Activated T-helper 17 cell treated with anti-CD3 and anti-CD28 coated beads, Interleukin-2, amount 50 U/mL, for 72 hours (primary cell): ENCODE results near the gene KRTAP3-2. TPM values are rescaled to one million over a fixed set of nuclear protein-coding genes. Genes with fewer than 3 reads are reported as not detected.
A peak's percentile ranks its signal among the peaks of the same experiment; 100 is the strongest.
"Not testable (repeated sequence)": the region's sequence is repeated elsewhere in the genome, so short reads cannot be mapped to it uniquely, and the experiment has no call there.

ENCODE experiments used
- ATAC-seq: fragments of 150-1000 bp; cut with Tn5 transposase; replicated peaks from 2 replicates; pipeline ENCODE4 v1.10.0; 2021; ENCODE audit warnings: mild to moderate bottlenecking, moderate library complexity
- H3K27ac Mint-ChIP-seq: one replicate; pipeline ENCODE4 v1.8.0; 2022; ENCODE audit warnings: mixed read lengths
- H3K27me3 Mint-ChIP-seq: one replicate; pipeline ENCODE4 v1.8.0; 2022; ENCODE audit warnings: mixed read lengths
- H3K36me3 Mint-ChIP-seq: one replicate; pipeline ENCODE4 v1.8.0; 2022; ENCODE audit warnings: low read depth, mild to moderate bottlenecking, mixed read lengths
- H3K4me1 Mint-ChIP-seq: one replicate; pipeline ENCODE4 v1.8.0; 2022; ENCODE audit warnings: mixed read lengths
- H3K4me3 Mint-ChIP-seq: one replicate; pipeline ENCODE4 v1.8.0; 2022; ENCODE audit warnings: mild to moderate bottlenecking, mixed read lengths
- H3K9me3 Mint-ChIP-seq: one replicate; pipeline ENCODE4 v1.8.0; 2022; ENCODE audit warnings: mixed read lengths
- total RNA-seq, 2 donors: library from RNA; stranded (reverse); gene quantifications; one replicate each; pipeline ENCODE4 v1.2.3, GENCODE V29; 2022

KRTAP3-2 gene
- not detected for total RNA-seq

- not testable (repeated sequence) for ATAC-seq, H3K4me3 Mint-ChIP-seq, H3K4me1 Mint-ChIP-seq, H3K27ac Mint-ChIP-seq, H3K9me3 Mint-ChIP-seq, H3K36me3 Mint-ChIP-seq
- H3K27me3 Mint-ChIP-seq = peaks cover 44% of the 10 kb centered on the region
These were observed at the start of gene KRTAP3-2 for GRCh38 chr17:40999563-40999962. KRTAP3-2 (minus strand) TSS chr17:40999906; CDS start chr17:40999853, 53 bp downstream.

DNA sequence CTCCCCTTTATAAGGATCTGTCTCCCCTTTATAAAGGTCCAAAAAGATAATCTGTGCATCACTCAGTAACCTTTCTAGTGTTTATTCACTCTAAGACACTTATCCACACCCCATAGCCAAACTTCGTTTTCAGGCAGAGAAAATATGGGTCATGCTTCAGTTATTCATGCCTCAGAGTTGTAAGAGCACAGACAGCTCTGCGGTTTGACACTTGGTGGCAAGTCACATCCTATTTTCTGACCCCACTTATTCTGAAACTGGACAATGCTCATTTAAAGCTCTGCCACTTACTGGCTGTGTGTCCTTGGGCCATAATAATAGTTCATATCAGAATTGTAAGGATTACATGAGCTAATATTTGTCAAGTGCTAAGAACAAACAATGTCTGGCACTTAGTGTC lies 49.4 kb upstream of the KRTAP3-2 start:
- H3K9me3 Mint-ChIP-seq = no peaks in the 10 kb centered on the region
- H3K27me3 Mint-ChIP-seq = peaks cover 25% of the 10 kb centered on the region
- H3K4me1 Mint-ChIP-seq = no peaks in the 10 kb centered on the region
- H3K27ac Mint-ChIP-seq = no peak overlapping the region
- H3K36me3 Mint-ChIP-seq = no peaks in the 10 kb centered on the region
- no peak overlapping the region for H3K4me3 Mint-ChIP-seq
- ATAC-seq = no peak

GRCh38 chr17:41048441-41048840 lies 48.7 kb upstream of the KRTAP3-2 start:
- H3K9me3 Mint-ChIP-seq = peaks cover 2% of the 10 kb centered on the region
- no peaks in the 10 kb centered on the region for H3K36me3 Mint-ChIP-seq

GRCh38 chr17:41046735-41047465 lies 47.2 kb upstream of the KRTAP3-2 start, which contains the start of gene KRTAP2-1:
KRTAP2-1 (minus strand) TSS chr17:41047316; CDS start chr17:41047267, 49 bp downstream.
- H3K36me3 Mint-ChIP-seq, H3K27ac Mint-ChIP-seq, ATAC-seq, H3K4me3 Mint-ChIP-seq, H3K4me1 Mint-ChIP-seq, H3K9me3 Mint-ChIP-seq: not testable (repeated sequence)
- peaks cover 25% of the 10 kb centered on the region for H3K27me3 Mint-ChIP-seq

More at GRCh38 chr17:41048441-41048840, 48.7 kb upstream of the KRTAP3-2 start:
- ATAC-seq = no peak
- Mint-ChIP-seq H3K4me3 (no peak overlapping the region), H3K27ac (no peak overlapping the region), H3K4me1 (no peaks in the 10 kb centered on the region), H3K27me3 (peaks cover 25% of the 10 kb centered on the region)

DNA sequence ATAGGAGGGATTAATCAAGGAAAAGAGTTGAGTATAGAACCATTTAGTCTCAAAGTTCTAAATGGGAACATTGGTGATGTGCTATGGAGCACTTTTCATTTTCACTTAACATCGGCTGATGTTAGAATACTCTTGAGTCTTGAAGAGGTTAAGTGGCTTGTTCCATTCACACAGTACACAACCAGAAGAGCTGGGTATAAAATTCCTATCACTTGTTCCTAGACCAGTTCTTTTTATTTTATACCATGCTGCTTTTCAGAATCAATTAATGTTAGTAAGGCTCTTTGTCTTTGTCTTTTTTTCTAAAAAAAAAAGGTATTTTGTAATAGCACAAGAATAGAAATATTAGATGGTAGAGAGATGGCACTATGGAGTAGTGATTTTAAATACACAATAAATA lies 43.2 kb upstream of the KRTAP3-2 start:
- Mint-ChIP-seq H3K4me3 (no peak overlapping the region), H3K27me3 (peaks cover 14% of the 10 kb centered on the region)
- ATAC-seq = no peak

DNA sequence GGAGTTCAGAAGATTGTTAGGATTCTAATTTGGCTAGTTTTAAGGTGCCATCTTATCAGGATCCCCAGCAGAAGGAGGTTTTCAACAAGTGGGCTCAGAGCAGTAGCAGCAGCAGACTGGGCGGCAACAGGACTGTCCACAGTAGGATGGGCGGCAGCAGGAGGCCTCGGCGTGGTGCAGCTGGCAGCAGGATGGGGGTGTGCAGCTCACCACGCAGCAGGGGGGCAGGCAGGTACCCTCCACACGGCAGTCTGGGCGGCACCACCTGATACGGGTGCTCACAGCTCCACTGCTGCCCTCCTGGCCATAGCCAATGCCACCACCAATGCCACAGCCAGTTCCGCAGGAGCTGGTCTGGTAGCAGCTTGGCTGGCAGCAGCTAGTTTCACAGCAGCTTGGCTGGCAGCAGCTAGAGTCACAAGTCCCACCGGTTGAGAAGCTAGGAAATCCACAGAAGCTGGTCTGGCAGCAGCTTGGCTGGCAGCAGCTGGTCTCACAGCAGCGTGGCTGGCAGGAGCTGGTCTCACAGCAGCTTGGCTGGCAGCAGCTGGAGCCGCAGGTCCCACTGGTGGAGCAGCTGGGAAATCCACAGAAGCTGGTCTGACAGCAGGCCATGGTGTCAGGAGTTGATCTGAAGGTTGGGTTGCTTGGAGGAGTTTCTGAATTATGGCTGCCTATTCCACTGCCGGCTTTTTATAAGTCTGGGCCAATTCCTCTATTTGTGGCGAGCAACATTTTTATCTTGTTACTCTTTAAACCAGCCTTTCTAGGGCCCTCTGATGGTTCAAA lies 41.3 kb upstream of the KRTAP3-2 start, which contains the start of gene KRTAP1-1:
Gene KRTAP1-1 (minus strand): TSS at position 668 of the 789 bp plus-strand sequence. CDS start 53 bp downstream, at position 615.
- H3K9me3 Mint-ChIP-seq, H3K4me3 Mint-ChIP-seq, ATAC-seq, H3K36me3 Mint-ChIP-seq, H3K27ac Mint-ChIP-seq, H3K4me1 Mint-ChIP-seq: not testable (repeated sequence)
- H3K27me3 Mint-ChIP-seq = peaks cover 16% of the 10 kb centered on the region

More for the DNA sequence above, 43.2 kb upstream of the KRTAP3-2 start:
- no peak overlapping the region for H3K27ac Mint-ChIP-seq
- no peaks in the 10 kb centered on the region for H3K36me3 Mint-ChIP-seq
- H3K4me1 Mint-ChIP-seq = no peaks in the 10 kb centered on the region
- peaks cover 4% of the 10 kb centered on the region for H3K9me3 Mint-ChIP-seq

DNA sequence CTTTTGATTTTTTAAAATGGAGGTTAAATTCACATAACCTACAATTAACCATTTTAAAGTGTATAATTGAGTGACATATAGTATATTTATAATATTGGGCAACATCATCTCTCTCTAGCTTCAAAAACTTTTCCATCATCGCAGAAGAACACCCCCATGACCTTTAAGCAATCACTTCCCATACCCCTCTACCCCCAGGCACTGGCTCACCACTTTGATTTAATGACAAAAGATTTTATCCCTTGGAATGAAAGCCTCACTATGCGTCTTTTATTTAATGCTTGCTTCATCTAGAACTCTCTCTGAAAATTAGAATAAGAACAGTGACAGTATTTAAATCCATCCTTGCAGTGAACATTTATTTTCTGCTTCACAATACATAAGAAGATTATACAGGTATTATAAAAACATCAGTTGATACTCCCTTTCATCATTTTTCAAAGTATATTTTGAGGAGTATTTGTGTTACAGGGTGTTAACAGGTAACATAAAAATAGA lies 38.2 kb upstream of the KRTAP3-2 start:
- H3K27me3 Mint-ChIP-seq = peaks cover 9% of the 10 kb centered on the region
- no peaks in the 10 kb centered on the region for H3K4me1 Mint-ChIP-seq
- H3K9me3 Mint-ChIP-seq = no peaks in the 10 kb centered on the region
- no peak for ATAC-seq
- H3K4me3 Mint-ChIP-seq = no peak overlapping the region
- no peaks in the 10 kb centered on the region for H3K36me3 Mint-ChIP-seq
- no peak overlapping the region for H3K27ac Mint-ChIP-seq

DNA sequence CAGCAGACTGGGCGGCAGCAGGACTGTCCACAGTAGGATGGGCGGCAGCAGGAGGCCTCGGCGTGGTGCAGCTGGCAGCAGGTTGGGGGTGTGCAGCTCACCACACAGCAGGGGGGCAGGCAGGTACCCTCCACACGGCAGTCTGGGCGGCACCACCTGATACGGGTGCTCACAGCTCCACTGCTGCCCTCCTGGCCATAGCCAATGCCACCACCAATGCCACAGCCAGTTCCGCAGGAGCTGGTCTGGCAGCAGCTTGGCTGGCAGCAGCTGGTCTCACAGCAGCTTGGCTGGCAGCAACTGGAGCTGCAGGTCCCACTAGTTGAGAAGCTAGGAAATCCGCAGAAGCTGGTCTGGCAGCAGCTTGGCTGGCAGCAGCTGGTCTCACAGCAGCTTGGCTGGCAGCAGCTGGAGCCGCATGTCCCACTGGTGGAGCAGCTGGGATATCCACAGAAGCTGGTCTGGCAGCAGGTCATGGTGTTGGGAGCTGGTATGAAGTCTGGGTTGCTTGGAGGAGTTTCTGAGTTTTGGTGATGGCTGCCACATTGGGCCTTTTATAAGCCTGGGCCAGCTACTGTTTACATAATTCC lies 34.7 kb upstream of the KRTAP3-2 start, which contains the start of gene KRTAP1-3:
Gene KRTAP1-3 (minus strand): TSS at position 529 of the 590 bp plus-strand sequence. CDS start 53 bp downstream, at position 476.
- not testable (repeated sequence) for H3K4me3 Mint-ChIP-seq, H3K9me3 Mint-ChIP-seq, H3K27ac Mint-ChIP-seq, H3K4me1 Mint-ChIP-seq, H3K36me3 Mint-ChIP-seq, ATAC-seq
- H3K27me3 Mint-ChIP-seq = peaks cover 23% of the 10 kb centered on the region

GRCh38 chr17:41029633-41030245 lies 30.0 kb upstream of the KRTAP3-2 start, which contains the start of gene KRTAP1-4:
KRTAP1-4 (minus strand) TSS chr17:41030195; CDS start chr17:41030078, 117 bp downstream.
- no peaks in the 10 kb centered on the region for H3K4me1 Mint-ChIP-seq
- H3K36me3 Mint-ChIP-seq = no peaks in the 10 kb centered on the region
- no peak for ATAC-seq
- peaks cover 29% of the 10 kb centered on the region for H3K27me3 Mint-ChIP-seq
- no peak within 1 kb of the TSS for H3K4me3 Mint-ChIP-seq
- no peaks in the 10 kb centered on the region for H3K9me3 Mint-ChIP-seq
- no peak within 1 kb of the TSS for H3K27ac Mint-ChIP-seq

DNA sequence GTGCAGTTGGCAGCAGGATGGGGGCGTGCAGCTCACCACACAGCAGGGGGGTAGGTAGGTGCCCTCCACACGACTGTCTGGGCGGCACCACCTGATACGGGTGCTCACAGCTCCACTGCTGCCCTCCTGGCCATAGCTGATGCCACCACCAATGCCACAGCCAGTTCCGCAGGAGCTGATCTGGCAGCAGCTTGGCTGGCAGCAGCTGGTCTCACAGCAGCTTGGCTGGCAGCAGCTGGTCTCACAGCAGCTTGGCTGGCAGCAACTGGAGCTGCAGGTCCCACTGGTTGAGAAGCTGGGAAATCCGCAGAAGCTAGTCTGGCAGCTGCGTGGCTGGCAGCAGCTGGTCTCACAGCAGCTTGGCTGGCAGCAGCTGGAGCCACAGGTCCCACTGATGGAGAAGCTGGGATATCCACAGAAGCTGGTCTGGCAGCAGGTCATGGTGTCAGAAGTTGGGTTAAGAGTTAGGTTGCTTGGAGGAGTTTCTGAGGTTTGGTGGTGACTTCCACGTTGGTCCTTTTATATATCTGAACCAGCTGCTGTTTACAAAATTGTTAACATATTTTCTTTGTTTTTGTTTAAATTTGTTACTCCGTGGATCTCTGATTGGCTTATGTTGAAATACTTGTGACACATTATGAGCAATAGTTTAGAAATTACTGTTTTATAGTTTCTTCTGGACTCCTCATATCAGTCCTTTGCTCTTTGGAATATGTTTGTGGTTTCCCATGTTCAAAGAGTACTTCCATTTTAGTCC lies 27.2 kb upstream of the KRTAP3-2 start, which contains the start of gene KRTAP1-5:
Gene KRTAP1-5 (minus strand): TSS at position 494 of the 757 bp plus-strand sequence. CDS start 53 bp downstream, at position 441.
- Mint-ChIP-seq H3K9me3 (no peaks in the 10 kb centered on the region), H3K4me3 (no peak within 1 kb of the TSS), H3K36me3 (no peaks in the 10 kb centered on the region), H3K4me1 (no peaks in the 10 kb centered on the region), H3K27me3 (peaks cover 33% of the 10 kb centered on the region), H3K27ac (no peak within 1 kb of the TSS)
- ATAC-seq = peak; percentile 21

- Mint-ChIP-seq H3K4me1 (no peaks in the 10 kb centered on the region), H3K36me3 (no peaks in the 10 kb centered on the region), H3K27ac (no peak overlapping the region), H3K4me3 (no peak overlapping the region), H3K27me3 (peaks cover 19% of the 10 kb centered on the region), H3K9me3 (no peaks in the 10 kb centered on the region)
- ATAC-seq = no peak
These were observed 25.0 kb upstream of the KRTAP3-2 start for GRCh38 chr17:41024697-41025096.

DNA sequence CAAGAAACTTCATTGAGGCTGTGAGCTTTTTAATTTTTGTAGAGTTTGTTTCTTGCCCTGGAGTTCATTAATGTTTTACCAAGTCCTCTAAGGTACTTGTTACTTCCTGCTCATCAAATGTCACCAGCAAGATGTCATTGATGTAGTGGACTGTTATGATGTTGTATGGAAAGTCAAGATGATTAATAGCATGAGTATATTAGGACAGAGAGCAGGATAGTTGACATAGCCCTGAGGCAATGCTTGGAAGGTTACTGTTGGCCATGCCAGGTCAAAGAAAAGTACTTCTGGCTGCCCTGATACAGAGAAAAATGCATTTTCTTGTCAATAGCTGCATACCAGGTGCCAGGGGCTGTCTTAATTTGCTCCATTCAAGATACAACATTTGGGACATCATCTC lies 20.6 kb upstream of the KRTAP3-2 start:
- no peak for ATAC-seq
- Mint-ChIP-seq H3K9me3 (no peaks in the 10 kb centered on the region), H3K27ac (no peak overlapping the region), H3K36me3 (no peaks in the 10 kb centered on the region), H3K27me3 (peaks cover 16% of the 10 kb centered on the region), H3K4me1 (no peaks in the 10 kb centered on the region), H3K4me3 (no peak overlapping the region)

DNA sequence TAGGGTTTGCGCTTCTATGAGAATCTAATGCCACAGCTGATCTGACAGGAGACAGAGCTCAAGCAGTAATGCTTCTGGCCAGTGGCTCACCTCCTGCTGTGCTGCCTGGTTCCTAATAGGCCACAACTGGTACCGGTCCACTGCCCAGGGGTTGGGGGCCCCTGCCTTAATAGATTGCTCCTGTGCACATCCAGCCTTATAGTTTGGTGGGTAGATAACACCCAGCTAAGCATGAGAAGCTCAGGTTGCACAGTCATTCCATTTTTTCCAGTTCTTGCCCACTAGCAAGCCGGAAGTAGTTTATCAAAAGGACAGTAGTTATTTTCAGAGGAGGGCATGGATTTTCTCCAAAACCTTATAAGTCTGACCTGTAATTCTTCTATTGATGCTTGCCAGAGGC lies 19.7 kb upstream of the KRTAP3-2 start:
- no peak overlapping the region for H3K4me3 Mint-ChIP-seq
- no peaks in the 10 kb centered on the region for H3K36me3 Mint-ChIP-seq
- H3K4me1 Mint-ChIP-seq = no peaks in the 10 kb centered on the region
- H3K27me3 Mint-ChIP-seq = peaks cover 13% of the 10 kb centered on the region
- no peak overlapping the region for H3K27ac Mint-ChIP-seq
- H3K9me3 Mint-ChIP-seq = no peaks in the 10 kb centered on the region
- no peak for ATAC-seq
